Measurements from ENCODE around the gene AGBL3. TPM values are rescaled to one million over a fixed set of nuclear protein-coding genes. Genes with fewer than 3 reads are reported as not detected.

AGBL3 gene
- total and polyA plus RNA-seq, 2 of the 8 experiments (the other 6 are each of a cell fraction or from before 2014, with no cell fraction given) = 1.1 to 1.9 TPM

DNA sequence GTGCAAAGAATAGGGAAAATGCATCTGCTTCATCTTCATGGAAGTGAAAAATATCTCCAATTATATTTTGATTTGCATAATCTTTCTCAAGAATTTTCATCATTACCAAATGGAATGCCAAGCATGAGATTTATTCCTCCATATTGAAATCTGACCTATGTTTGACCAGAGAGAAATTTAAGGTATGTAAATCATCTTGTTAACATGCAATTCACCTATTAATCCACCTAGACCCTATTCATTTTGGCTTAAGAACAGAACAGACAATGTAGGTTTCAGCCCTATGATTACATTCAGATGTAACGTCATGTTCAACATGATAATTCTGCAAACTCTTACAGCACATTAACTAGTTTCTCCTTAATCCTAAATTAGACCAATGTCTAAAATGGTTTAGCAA, 130.8 kb downstream of the AGBL3 start:
- Histone ChIP-seq H3K4ac (replicated peaks; ENCODE audit: insufficient read length, low read depth, low read length) (no peak overlapping the region), H3K4me3 (ENCODE audit: extremely low read depth in 1 of 4, insufficient read depth in 2 of 4, low read depth in 3 of 4, low read length in 4 of 4) (no peak overlapping the region), H3K14ac (ENCODE audit: insufficient read length) (no peak overlapping the region), H2BK12ac (ENCODE audit: low read depth, low read length) (no peak overlapping the region), H3K56ac (replicated peaks; ENCODE audit: insufficient read length, low read depth, low read length) (no peak overlapping the region), H3K18ac (ENCODE audit: extremely low read depth, low read length) (no peak overlapping the region), H3K9ac (replicated peaks in 1 of 4; ENCODE audit: extremely low read depth in 1 of 4, low read depth in 3 of 4, low read length in 3 of 4) (no peak overlapping the region), H3K27ac (ENCODE audit: low read depth, low read length) (no peak overlapping the region), H3K23me2 (ENCODE audit: low read depth, low read length) (no peaks in the 10 kb centered on the region), H2AK5ac (ENCODE audit: low read depth, low read length) (no peak overlapping the region), H3K36me3 (ENCODE audit: control insufficient read depth in 2 of 4, insufficient read depth in 4 of 4, low read length in 3 of 4) (no peaks in the 10 kb centered on the region), H3K79me1 (ENCODE audit: low read depth, low read length) (no peaks in the 10 kb centered on the region), H2BK20ac (ENCODE audit: low read length) (no peak overlapping the region), H4K91ac (replicated peaks; ENCODE audit: insufficient read length, low read length) (no peak overlapping the region), H2BK5ac (ENCODE audit: low read depth, low read length) (no peak overlapping the region), H3K4me1 (replicated peaks in 1 of 4; ENCODE audit: control insufficient read depth in 3 of 4, insufficient read depth in 4 of 4, low read length in 3 of 4) (no peaks in the 10 kb centered on the region), H3K79me2 (ENCODE audit: control insufficient read depth in 1 of 2, insufficient read depth in 2 of 2, low read length in 2 of 2) (no peaks in the 10 kb centered on the region), H3K4me2 (ENCODE audit: insufficient read depth in 1 of 2, low read depth in 2 of 2, low read length in 2 of 2) (no peak overlapping the region), H4K5ac (ENCODE audit: insufficient read length, low read depth, low read length) (no peak overlapping the region), H3K27me3 (replicated peaks in 1 of 4; ENCODE audit: control insufficient read depth in 3 of 4, extremely low read depth in 1 of 4, insufficient read depth in 3 of 4, low read length in 3 of 4) (no peaks in the 10 kb centered on the region), H2BK15ac (ENCODE audit: low read length) (no peak overlapping the region), H2BK120ac (replicated peaks; ENCODE audit: low read depth, low read length) (no peak overlapping the region), H3K9me3 (ENCODE audit: insufficient read depth in 2 of 2, low read depth in 1 of 2, low read length in 1 of 2) (no peaks in the 10 kb centered on the region), H4K20me1 (replicated peaks in 1 of 2; ENCODE audit: control insufficient read depth in 1 of 2, insufficient read depth in 2 of 2, low read length in 2 of 2) (no peaks in the 10 kb centered on the region), H2AFZ (ENCODE audit: low read length) (no peak overlapping the region), H4K8ac (ENCODE audit: extremely low read depth, insufficient read depth, low read length) (no peak overlapping the region), H3K23ac (ENCODE audit: insufficient read length) (no peak overlapping the region)
- TF ChIP-seq E2F6 (IDR thresholded peaks at IDR 0.05) = no peak
- TF ChIP-seq CHD1 (IDR thresholded peaks at IDR 0.05; ENCODE audit: low read depth, low read length) = no peak
- TF ChIP-seq RFX5 (IDR thresholded peaks at IDR 0.05; ENCODE audit: borderline replicate concordance, low read depth, low read length) = no peak
- TF ChIP-seq CEBPB (IDR thresholded peaks at IDR 0.05; ENCODE audit: low read depth, low read length) = no peak
- TF ChIP-seq CBX5 (IDR thresholded peaks at IDR 0.05; ENCODE audit: low read depth, low read length) = no peak
- no peak for TF ChIP-seq HDAC2 (IDR thresholded peaks at IDR 0.05; ENCODE audit: borderline replicate concordance in 1 of 2, low read depth in 2 of 2, low read length in 2 of 2)
- no peak for TF ChIP-seq EP300 (IDR thresholded peaks at IDR 0.05; ENCODE audit: borderline replicate concordance in 1 of 2, low read depth in 2 of 2, low read length in 2 of 2)
- TF ChIP-seq PHF8 (conservative IDR thresholded peaks at IDR 0.05; ENCODE audit: low read depth, low read length) = no peak
- no peak for TF ChIP-seq SIX5 (IDR thresholded peaks at IDR 0.05; ENCODE audit: low read depth, low read length)
- TF ChIP-seq SRF (IDR thresholded peaks at IDR 0.05; ENCODE audit: low read depth, low read length) = no peak
- TF ChIP-seq, protein P1, sequence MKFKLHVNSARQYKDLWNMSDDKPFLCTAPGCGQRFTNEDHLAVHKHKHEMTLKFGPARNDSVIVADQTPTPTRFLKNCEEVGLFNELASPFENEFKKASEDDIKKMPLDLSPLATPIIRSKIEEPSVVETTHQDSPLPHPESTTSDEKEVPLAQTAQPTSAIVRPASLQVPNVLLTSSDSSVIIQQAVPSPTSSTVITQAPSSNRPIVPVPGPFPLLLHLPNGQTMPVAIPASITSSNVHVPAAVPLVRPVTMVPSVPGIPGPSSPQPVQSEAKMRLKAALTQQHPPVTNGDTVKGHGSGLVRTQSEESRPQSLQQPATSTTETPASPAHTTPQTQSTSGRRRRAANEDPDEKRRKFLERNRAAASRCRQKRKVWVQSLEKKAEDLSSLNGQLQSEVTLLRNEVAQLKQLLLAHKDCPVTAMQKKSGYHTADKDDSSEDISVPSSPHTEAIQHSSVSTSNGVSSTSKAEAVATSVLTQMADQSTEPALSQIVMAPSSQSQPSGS (IDR thresholded peaks at IDR 0.05; ENCODE audit: low read length) = no peak
- TF ChIP-seq TCF12 (IDR thresholded peaks at IDR 0.05; ENCODE audit: low read depth, low read length) = no peak
- no peak for DNase-seq (ENCODE audit: low read depth in 1 of 2, low spot score in 2 of 2)
- POLR2A ChIA-PET (ENCODE audit: partially characterized antibody) = no interaction called here
- FAIRE-seq = no peak
- CTCF ChIA-PET (ENCODE audit: partially characterized antibody) = interaction anchor here (0.9 kb wide), 1 partner anchor 10 kb away, joined by 3 read pairs; no protein-coding TSS in a partner anchor
- 88% methylated on average over 1 of the region's 1 CpG; no CpG with 5 or more reads in 1 of the 2 experiments for WGBS, 2 experiments (ENCODE audit: extremely low coverage in 1 of 2, insufficient coverage in 1 of 2, insufficient read length in 1 of 2, insufficient replicate concordance in 2 of 2, low coverage in 1 of 2, low lambda C conversion rate in 2 of 2, missing lambda C conversion rate in 1 of 2)

Measured in H1 (cell line).